Measurements from ENCODE around the gene ZFPM1.
A peak's percentile ranks its signal among the peaks of the same experiment; 100 is the strongest.

Gene ZFPM1

GRCh38 chr16:88505405-88506082 lies 52.5 kb downstream of the ZFPM1 start:
- DNase-seq (ENCODE audit: low read depth in 1 of 2, low spot score in 1 of 2) = peak; percentile 8 to 13
- no peak overlapping the region for H3K4me3 ChIP-seq (replicated peaks; ENCODE audit: insufficient read depth, low read length)
- TF ChIP-seq, protein P1, sequence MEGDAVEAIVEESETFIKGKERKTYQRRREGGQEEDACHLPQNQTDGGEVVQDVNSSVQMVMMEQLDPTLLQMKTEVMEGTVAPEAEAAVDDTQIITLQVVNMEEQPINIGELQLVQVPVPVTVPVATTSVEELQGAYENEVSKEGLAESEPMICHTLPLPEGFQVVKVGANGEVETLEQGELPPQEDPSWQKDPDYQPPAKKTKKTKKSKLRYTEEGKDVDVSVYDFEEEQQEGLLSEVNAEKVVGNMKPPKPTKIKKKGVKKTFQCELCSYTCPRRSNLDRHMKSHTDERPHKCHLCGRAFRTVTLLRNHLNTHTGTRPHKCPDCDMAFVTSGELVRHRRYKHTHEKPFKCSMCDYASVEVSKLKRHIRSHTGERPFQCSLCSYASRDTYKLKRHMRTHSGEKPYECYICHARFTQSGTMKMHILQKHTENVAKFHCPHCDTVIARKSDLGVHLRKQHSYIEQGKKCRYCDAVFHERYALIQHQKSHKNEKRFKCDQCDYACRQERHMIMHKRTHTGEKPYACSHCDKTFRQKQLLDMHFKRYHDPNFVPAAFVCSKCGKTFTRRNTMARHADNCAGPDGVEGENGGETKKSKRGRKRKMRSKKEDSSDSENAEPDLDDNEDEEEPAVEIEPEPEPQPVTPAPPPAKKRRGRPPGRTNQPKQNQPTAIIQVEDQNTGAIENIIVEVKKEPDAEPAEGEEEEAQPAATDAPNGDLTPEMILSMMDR (IDR thresholded peaks at IDR 0.05; ENCODE audit: insufficient read depth, low read length) = peak; percentile 8
- TF ChIP-seq SPI1 (IDR thresholded peaks at IDR 0.05; ENCODE audit: borderline replicate concordance, low read depth) = no peak
- H3K27ac ChIP-seq (replicated peaks) = no peak overlapping the region
- H3K27me3 ChIP-seq (ENCODE audit: insufficient read depth, poor library complexity, severe bottlenecking) = no peaks in the 10 kb centered on the region

DNA sequence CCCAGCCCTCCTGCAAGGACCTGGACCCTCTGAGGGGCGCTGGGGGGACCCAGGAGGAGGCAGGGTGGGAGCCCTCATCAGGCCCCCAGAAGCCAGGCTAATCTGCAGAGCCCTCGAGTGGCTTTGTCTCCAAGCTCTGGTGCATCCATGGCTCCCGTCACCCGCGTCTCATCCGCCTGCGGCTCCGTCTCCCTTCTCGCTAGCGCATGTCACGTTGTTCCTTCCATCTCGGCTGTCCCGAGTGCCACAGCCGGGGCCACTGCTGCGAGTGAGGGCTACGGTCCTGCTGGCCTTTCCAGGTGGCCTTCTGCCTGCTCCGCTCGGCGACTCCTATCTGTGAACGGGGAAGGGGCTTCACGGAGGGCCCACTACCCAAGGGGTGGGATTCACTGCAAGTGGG lies 53.6 kb downstream of the ZFPM1 start:
- no peaks in the 10 kb centered on the region for H3K27me3 ChIP-seq (ENCODE audit: insufficient read depth, poor library complexity, severe bottlenecking)
- H3K4me3 ChIP-seq (replicated peaks; ENCODE audit: insufficient read depth, low read length) = no peak overlapping the region
- DNase-seq (ENCODE audit: low read depth in 1 of 2, low spot score in 1 of 2) = no peak
- no peak overlapping the region for H3K27ac ChIP-seq (replicated peaks)
- TF ChIP-seq SPI1 (IDR thresholded peaks at IDR 0.05; ENCODE audit: borderline replicate concordance, low read depth) = no peak
- TF ChIP-seq POLR2AphosphoS5 (IDR thresholded peaks at IDR 0.05; ENCODE audit: low read depth) = no peak
- TF ChIP-seq GABPA (IDR thresholded peaks at IDR 0.05; ENCODE audit: low read depth) = no peak

DNA sequence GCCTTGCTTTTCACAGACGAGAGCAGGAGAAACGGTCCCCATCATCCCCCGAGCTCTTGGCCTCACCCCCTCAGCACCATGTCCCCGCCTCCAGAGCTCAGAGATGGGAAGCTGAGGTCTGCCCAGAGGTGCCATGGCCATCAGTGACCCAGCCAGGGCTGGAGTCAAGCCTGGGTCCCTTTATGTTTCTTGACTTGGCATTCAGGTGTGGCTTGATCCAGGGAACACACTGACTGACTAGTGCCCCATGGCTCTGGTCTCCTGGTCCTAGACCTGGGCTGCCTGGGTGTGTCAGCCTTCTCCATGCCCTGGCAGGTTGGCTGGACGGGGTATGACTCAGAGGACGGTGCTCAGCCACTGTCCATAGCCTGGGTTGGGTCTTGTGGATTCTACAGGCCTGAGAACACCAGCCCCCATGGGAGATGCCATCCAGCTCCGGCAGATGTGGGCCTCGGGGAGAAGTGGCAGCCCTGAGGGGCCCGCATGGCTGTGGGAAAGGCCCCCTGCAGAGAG lies 54.2 kb downstream of the ZFPM1 start:
- H3K27me3 ChIP-seq (ENCODE audit: insufficient read depth, poor library complexity, severe bottlenecking) = no peaks in the 10 kb centered on the region
- no peak overlapping the region for H3K4me3 ChIP-seq (replicated peaks; ENCODE audit: insufficient read depth, low read length)
- H3K27ac ChIP-seq (replicated peaks) = no peak overlapping the region
- TF ChIP-seq, protein P1 (IDR thresholded peaks at IDR 0.05; ENCODE audit: insufficient read depth, low read length) = no peak
- TF ChIP-seq POLR2AphosphoS5 (IDR thresholded peaks at IDR 0.05; ENCODE audit: low read depth) (no peak), SPI1 (IDR thresholded peaks at IDR 0.05; ENCODE audit: borderline replicate concordance, low read depth) (no peak), GABPA (IDR thresholded peaks at IDR 0.05; ENCODE audit: low read depth) (no peak)
- TF ChIP-seq, protein P2, sequence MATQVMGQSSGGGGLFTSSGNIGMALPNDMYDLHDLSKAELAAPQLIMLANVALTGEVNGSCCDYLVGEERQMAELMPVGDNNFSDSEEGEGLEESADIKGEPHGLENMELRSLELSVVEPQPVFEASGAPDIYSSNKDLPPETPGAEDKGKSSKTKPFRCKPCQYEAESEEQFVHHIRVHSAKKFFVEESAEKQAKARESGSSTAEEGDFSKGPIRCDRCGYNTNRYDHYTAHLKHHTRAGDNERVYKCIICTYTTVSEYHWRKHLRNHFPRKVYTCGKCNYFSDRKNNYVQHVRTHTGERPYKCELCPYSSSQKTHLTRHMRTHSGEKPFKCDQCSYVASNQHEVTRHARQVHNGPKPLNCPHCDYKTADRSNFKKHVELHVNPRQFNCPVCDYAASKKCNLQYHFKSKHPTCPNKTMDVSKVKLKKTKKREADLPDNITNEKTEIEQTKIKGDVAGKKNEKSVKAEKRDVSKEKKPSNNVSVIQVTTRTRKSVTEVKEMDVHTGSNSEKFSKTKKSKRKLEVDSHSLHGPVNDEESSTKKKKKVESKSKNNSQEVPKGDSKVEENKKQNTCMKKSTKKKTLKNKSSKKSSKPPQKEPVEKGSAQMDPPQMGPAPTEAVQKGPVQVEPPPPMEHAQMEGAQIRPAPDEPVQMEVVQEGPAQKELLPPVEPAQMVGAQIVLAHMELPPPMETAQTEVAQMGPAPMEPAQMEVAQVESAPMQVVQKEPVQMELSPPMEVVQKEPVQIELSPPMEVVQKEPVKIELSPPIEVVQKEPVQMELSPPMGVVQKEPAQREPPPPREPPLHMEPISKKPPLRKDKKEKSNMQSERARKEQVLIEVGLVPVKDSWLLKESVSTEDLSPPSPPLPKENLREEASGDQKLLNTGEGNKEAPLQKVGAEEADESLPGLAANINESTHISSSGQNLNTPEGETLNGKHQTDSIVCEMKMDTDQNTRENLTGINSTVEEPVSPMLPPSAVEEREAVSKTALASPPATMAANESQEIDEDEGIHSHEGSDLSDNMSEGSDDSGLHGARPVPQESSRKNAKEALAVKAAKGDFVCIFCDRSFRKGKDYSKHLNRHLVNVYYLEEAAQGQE (IDR thresholded peaks at IDR 0.05; ENCODE audit: insufficient replicate concordance, low read depth) = no peak
- no peak for DNase-seq (ENCODE audit: low read depth in 1 of 2, low spot score in 1 of 2)

DNA sequence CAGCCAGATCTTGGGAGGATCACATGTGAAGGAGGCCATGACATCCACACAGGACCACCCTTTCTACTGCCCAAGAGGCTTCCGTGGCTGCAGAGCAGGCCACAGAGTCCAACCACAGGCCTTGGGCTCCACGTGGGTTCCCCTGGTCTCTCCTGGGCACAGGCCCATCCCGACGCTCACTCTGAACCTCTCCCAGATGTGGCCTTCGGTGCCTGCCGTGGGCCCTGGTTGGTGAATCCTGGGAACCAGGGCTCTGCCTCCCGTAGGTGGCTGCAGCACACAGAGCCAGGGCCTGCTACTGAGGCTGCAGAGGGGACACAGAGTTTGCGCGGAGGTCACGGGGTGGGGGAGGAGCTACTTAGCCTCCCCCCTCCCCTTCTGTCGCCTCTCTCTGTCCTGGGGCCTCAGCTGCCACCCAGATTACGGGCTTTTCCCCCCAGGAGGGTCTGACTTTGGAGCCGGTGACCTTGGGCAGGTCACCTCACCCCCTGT lies 55.3 kb downstream of the ZFPM1 start:
- DNase-seq (ENCODE audit: low read depth in 1 of 2, low spot score in 1 of 2) = no peak
- Histone ChIP-seq H3K27me3 (ENCODE audit: insufficient read depth, poor library complexity, severe bottlenecking) (no peaks in the 10 kb centered on the region), H3K27ac (replicated peaks) (no peak overlapping the region), H3K4me3 (replicated peaks; ENCODE audit: insufficient read depth, low read length) (no peak overlapping the region)
- TF ChIP-seq POLR2AphosphoS5 (IDR thresholded peaks at IDR 0.05; ENCODE audit: low read depth) (no peak), SPI1 (IDR thresholded peaks at IDR 0.05; ENCODE audit: borderline replicate concordance, low read depth) (no peak), GABPA (IDR thresholded peaks at IDR 0.05; ENCODE audit: low read depth) (no peak)
- TF ChIP-seq, protein P2 (IDR thresholded peaks at IDR 0.05; ENCODE audit: insufficient replicate concordance, low read depth) = no peak
- TF ChIP-seq, protein P1 (IDR thresholded peaks at IDR 0.05; ENCODE audit: insufficient read depth, low read length) = no peak

All from HL-60 (cell line).